SH-SY5Y (cell line): ENCODE results near the gene CDC26.

ENCODE experiments used
- GATA2 ChIP-seq: IDR thresholded peaks from 2 replicates; pipeline ENCODE4 v1.6.1; 2011; ENCODE audit warnings: mild to moderate bottlenecking, low read depth, low read length
- GATA3 ChIP-seq: IDR thresholded peaks from 2 replicates; pipeline ENCODE4 v1.6.1; 2011; ENCODE audit warnings: low read depth, mild to moderate bottlenecking, low read length, moderate library complexity

DNA sequence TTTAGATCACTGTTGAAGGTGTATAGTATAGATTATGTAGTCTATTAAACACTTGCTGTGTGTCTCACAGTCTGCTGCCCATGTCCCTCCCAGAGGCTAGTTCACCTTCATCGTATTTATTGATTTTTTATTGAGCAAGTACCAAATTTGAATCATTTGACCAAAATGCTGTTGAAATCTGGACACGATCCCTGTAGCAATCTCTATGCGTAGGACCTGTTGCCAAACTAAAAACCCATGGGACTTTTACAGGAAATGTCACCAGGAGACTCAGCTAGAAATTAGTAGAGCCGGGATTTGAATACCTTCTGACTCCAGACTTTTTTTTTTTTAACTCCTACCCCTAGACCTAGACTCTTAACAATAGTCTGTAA lies 36.5 kb downstream of the CDC26 start:
- TF ChIP-seq GATA3 = no peak
- TF ChIP-seq GATA2 = no peak
